ENCODE measurements around the gene ATN1. TPM values are rescaled to one million over a fixed set of nuclear protein-coding genes. Genes with fewer than 3 reads are reported as not detected.
"Not testable (repeated sequence)": the region's sequence is repeated elsewhere in the genome, so short reads cannot be mapped to it uniquely, and the experiment has no call there.

The ATN1 gene
- total RNA-seq, 6 experiments from 2014 or later: 9.2 to 24.1 (median 16.8) TPM

- H3K27me3 ChIP-seq: no peaks in the 10 kb centered on the region
- peak within 1 kb of the TSS in 2 of 3 donors; percentile 27 to 35 for H3K27ac ChIP-seq
- peak; percentile 97 to 98 (median 98) for ATAC-seq
- intact Hi-C loops (cut with DNase I): no loop called here
- H3K4me3 ChIP-seq: peak within 1 kb of the TSS; percentile 48 to 65 (median 59)
- WGBS (ENCODE audit: insufficient coverage, low coverage, low lambda C conversion rate, missing lambda C conversion rate): 5% methylated on average over 34 of the region's 34 CpGs
- no peaks in the 10 kb centered on the region for H3K36me3 ChIP-seq
- DNase-seq: peak; percentile 96 to 99 (median 98)
- H3K9me3 ChIP-seq: no peaks in the 10 kb centered on the region
- TF ChIP-seq, protein P1, sequence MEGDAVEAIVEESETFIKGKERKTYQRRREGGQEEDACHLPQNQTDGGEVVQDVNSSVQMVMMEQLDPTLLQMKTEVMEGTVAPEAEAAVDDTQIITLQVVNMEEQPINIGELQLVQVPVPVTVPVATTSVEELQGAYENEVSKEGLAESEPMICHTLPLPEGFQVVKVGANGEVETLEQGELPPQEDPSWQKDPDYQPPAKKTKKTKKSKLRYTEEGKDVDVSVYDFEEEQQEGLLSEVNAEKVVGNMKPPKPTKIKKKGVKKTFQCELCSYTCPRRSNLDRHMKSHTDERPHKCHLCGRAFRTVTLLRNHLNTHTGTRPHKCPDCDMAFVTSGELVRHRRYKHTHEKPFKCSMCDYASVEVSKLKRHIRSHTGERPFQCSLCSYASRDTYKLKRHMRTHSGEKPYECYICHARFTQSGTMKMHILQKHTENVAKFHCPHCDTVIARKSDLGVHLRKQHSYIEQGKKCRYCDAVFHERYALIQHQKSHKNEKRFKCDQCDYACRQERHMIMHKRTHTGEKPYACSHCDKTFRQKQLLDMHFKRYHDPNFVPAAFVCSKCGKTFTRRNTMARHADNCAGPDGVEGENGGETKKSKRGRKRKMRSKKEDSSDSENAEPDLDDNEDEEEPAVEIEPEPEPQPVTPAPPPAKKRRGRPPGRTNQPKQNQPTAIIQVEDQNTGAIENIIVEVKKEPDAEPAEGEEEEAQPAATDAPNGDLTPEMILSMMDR (IDR thresholded peaks at IDR 0.05): no peak
- TF ChIP-seq POLR2A (IDR thresholded peaks at IDR 0.05): no peak
- H3K4me1 ChIP-seq: no peaks in the 10 kb centered on the region
These were observed 23.2 kb upstream of the ATN1 start, which contains the start of gene LRRC23 for GRCh38 chr12:6904280-6905276. Gene LRRC23, plus strand, starts transcription at chr12:6904822. Its CDS starts 812 bp downstream, at chr12:6905634.

GRCh38 chr12:6905414-6906040 is 22.2 kb upstream of the ATN1 start:
- Histone ChIP-seq H3K27ac (no peak overlapping the region), H3K36me3 (no peaks in the 10 kb centered on the region), H3K9me3 (no peaks in the 10 kb centered on the region), H3K4me1 (no peaks in the 10 kb centered on the region), H3K27me3 (no peaks in the 10 kb centered on the region), H3K4me3 (peak overlapping the region in 1 of 3 donors; percentile 59)
- intact Hi-C loops (cut with DNase I): no loop called here
- WGBS (ENCODE audit: insufficient coverage, low coverage, low lambda C conversion rate, missing lambda C conversion rate): 58% methylated on average over 4 of the region's 5 CpGs
- ATAC-seq (no peak), DNase-seq (no peak)
- no peak for TF ChIP-seq POLR2A (IDR thresholded peaks at IDR 0.05)
- TF ChIP-seq, protein P1 (IDR thresholded peaks at IDR 0.05): no peak

- H3K36me3 ChIP-seq; H3K4me1 ChIP-seq; H3K4me3 ChIP-seq; intact Hi-C loops (cut with DNase I); H3K9me3 ChIP-seq; H3K27ac ChIP-seq; H3K27me3 ChIP-seq; DNase-seq; ATAC-seq: not testable (repeated sequence)
- WGBS (ENCODE audit: insufficient coverage, low coverage, low lambda C conversion rate, missing lambda C conversion rate): 83% methylated on average over 3 of the region's 11 CpGs
These were observed 19.6 kb upstream of the ATN1 start for GRCh38 chr12:6908141-6908540.

DNA sequence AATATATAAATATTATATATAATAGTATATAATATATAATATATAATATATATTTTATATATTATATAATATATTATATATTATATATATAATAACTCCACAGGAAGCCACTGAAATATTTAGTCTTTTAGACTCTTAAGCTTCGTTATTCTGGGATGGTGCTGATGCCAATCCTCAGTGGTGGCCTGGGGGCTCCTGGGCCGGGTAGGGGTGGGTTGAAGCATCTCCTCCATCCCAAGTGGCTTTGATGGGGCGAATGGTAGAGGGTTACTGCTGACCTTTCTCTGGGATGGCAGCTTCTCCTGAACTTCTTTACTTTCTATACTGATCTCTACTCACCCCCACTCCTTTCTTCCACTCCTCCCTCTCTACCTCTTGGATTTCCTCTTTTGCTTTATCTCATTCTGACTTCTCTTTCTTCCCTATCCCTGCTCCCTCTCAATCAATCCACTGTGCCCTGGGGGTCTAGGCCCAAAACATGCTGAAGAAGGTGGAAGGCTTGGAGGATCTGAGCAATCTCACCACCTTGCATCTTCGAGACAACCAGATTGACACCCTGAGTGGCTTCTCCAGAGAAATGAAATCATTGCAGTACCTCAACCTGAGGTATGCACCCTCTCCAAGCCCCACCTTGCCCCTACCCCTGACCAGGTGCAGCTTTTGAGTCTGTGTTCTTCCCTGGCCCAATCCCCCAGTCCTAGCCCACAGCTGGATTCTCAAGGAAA is 18.2 kb upstream of the ATN1 start:
- no peak for DNase-seq
- H3K36me3 ChIP-seq: no peaks in the 10 kb centered on the region
- intact Hi-C loops (cut with DNase I): no loop called here
- no peaks in the 10 kb centered on the region for H3K27me3 ChIP-seq
- no peak for ATAC-seq
- TF ChIP-seq POLR2A (IDR thresholded peaks at IDR 0.05): no peak
- TF ChIP-seq, protein P1 (IDR thresholded peaks at IDR 0.05): no peak
- WGBS (ENCODE audit: insufficient coverage, low coverage, low lambda C conversion rate, missing lambda C conversion rate): 83% methylated on average over 4 of the region's 4 CpGs
- H3K4me3 ChIP-seq: no peak overlapping the region
- H3K9me3 ChIP-seq: no peaks in the 10 kb centered on the region
- no peak overlapping the region for H3K27ac ChIP-seq
- H3K4me1 ChIP-seq: peaks cover 0 to 5% (median 0%) of the 10 kb centered on the region in 4 donors
